ENCODE data around the gene MAS1L. TPM values are rescaled to one million over a fixed set of nuclear protein-coding genes. Genes with fewer than 3 reads are reported as not detected.
A peak's percentile ranks its signal among the peaks of the same experiment; 100 is the strongest.

Gene MAS1L
- not detected in 2 replicates for total RNA-seq
- long read RNA-seq: 0 reads

GRCh38 chr6:29487660-29488059 lies at the start of gene MAS1L:
TSS of gene MAS1L (minus strand) at chr6:29487956. CDS start at chr6:29487902, 54 bp downstream.
- Mint-ChIP-seq H3K36me3 (ENCODE audit: insufficient read depth) (no peaks in the 10 kb centered on the region), H3K4me1 (ENCODE audit: low read depth) (no peaks in the 10 kb centered on the region), H3K9me3 (ENCODE audit: low read depth) (peaks cover 3% of the 10 kb centered on the region), H3K4me3 (ENCODE audit: low read depth) (no peak within 1 kb of the TSS), H3K27ac (no peak within 1 kb of the TSS), H3K27me3 (no peaks in the 10 kb centered on the region)
- no peak for TF ChIP-seq CTCF (IDR thresholded peaks at IDR 0.05; ENCODE audit: unreplicated experiment)
- no peak for DNase-seq (ENCODE audit: low spot score, unreplicated experiment)

- H3K9me3 Mint-ChIP-seq (ENCODE audit: low read depth): no peaks in the 10 kb centered on the region
These were observed 44.7 kb upstream of the MAS1L start for GRCh38 chr6:29532320-29532951.

GRCh38 chr6:29531668-29532067 lies 43.9 kb upstream of the MAS1L start:
- TF ChIP-seq CTCF (IDR thresholded peaks at IDR 0.05; ENCODE audit: unreplicated experiment): no peak
- H3K27me3 Mint-ChIP-seq: peaks cover 2% of the 10 kb centered on the region
- DNase-seq (ENCODE audit: low spot score, unreplicated experiment): no peak
- H3K4me3 Mint-ChIP-seq (ENCODE audit: low read depth): no peak overlapping the region
- no peaks in the 10 kb centered on the region for H3K36me3 Mint-ChIP-seq (ENCODE audit: insufficient read depth)
- no peaks in the 10 kb centered on the region for H3K9me3 Mint-ChIP-seq (ENCODE audit: low read depth)
- no peak overlapping the region for H3K27ac Mint-ChIP-seq
- H3K4me1 Mint-ChIP-seq (ENCODE audit: low read depth): no peaks in the 10 kb centered on the region

More at GRCh38 chr6:29532320-29532951, 44.7 kb upstream of the MAS1L start:
- no peak for TF ChIP-seq CTCF (IDR thresholded peaks at IDR 0.05; ENCODE audit: unreplicated experiment)
- no peaks in the 10 kb centered on the region for H3K4me1 Mint-ChIP-seq (ENCODE audit: low read depth)
- H3K27me3 Mint-ChIP-seq: peaks cover 2% of the 10 kb centered on the region
- H3K4me3 Mint-ChIP-seq (ENCODE audit: low read depth): no peak overlapping the region
- H3K36me3 Mint-ChIP-seq (ENCODE audit: insufficient read depth): no peaks in the 10 kb centered on the region
- H3K27ac Mint-ChIP-seq: no peak overlapping the region
- DNase-seq (ENCODE audit: low spot score, unreplicated experiment): no peak

GRCh38 chr6:29530671-29531310 lies 43.0 kb upstream of the MAS1L start:
- no peak for TF ChIP-seq CTCF (IDR thresholded peaks at IDR 0.05; ENCODE audit: unreplicated experiment)
- Mint-ChIP-seq H3K27me3 (peaks cover 2% of the 10 kb centered on the region), H3K4me3 (ENCODE audit: low read depth) (no peak overlapping the region), H3K36me3 (ENCODE audit: insufficient read depth) (no peaks in the 10 kb centered on the region), H3K9me3 (ENCODE audit: low read depth) (no peaks in the 10 kb centered on the region), H3K27ac (peak overlapping the region; percentile 67), H3K4me1 (ENCODE audit: low read depth) (no peaks in the 10 kb centered on the region)
- no peak for DNase-seq (ENCODE audit: low spot score, unreplicated experiment)

GRCh38 chr6:29529956-29530355 lies 42.2 kb upstream of the MAS1L start:
- no peak for DNase-seq (ENCODE audit: low spot score, unreplicated experiment)
- H3K27ac Mint-ChIP-seq: no peak overlapping the region
- H3K4me3 Mint-ChIP-seq (ENCODE audit: low read depth): no peak overlapping the region
- H3K4me1 Mint-ChIP-seq (ENCODE audit: low read depth): no peaks in the 10 kb centered on the region
- no peak for TF ChIP-seq CTCF (IDR thresholded peaks at IDR 0.05; ENCODE audit: unreplicated experiment)
- no peaks in the 10 kb centered on the region for H3K36me3 Mint-ChIP-seq (ENCODE audit: insufficient read depth)
- no peaks in the 10 kb centered on the region for H3K9me3 Mint-ChIP-seq (ENCODE audit: low read depth)
- peaks cover 2% of the 10 kb centered on the region for H3K27me3 Mint-ChIP-seq
